Endothelial cell of umbilical vein (primary cell): ENCODE results near the gene SH3PXD2A. TPM values are rescaled to one million over a fixed set of nuclear protein-coding genes. Genes with fewer than 3 reads are reported as not detected.

Source experiments
- BruUV-seq: library from RNA; stranded (reverse); fragments of 400-500 nt; replicated peaks from 2 replicates; lab custom pipeline; 2021; lab: Mats Ljungman, UMichigan
- CTCF ChIA-PET: fragments of 300-600, 350-600 bp; sonication (Branson Sonifier 250); formaldehyde crosslinking; loops from one replicate; lab custom pipeline; 2021; ENCODE audit warnings: antibody characterized with exemption, inconsistent platforms; lab: Charles Lee
- POLR2A ChIA-PET: fragments of 300-600, 350-600 bp; sonication (Branson Sonifier 250); formaldehyde crosslinking; loops from one replicate; lab custom pipeline; 2021; ENCODE audit warnings: antibody characterized with exemption, inconsistent platforms; lab: Charles Lee
- DNase-seq: peaks from one replicate; pipeline ENCODE4 v3.0.0-alpha.2; 2011; ENCODE audit warnings: low read depth, low spot score
- FAIRE-seq: peaks from 2 replicates; lab custom pipeline; 2011; peaks lifted over from hg19 to GRCh38; lab: Jason Lieb, UNC
- H2AFZ ChIP-seq: 2 replicates; pipeline ENCODE4 v1.6.0; 2012; ENCODE audit warnings: low read depth, low read length, control low read depth, inconsistent platforms
- H3K27ac ChIP-seq: 2 replicates; pipeline ENCODE4 v1.5.1; 2011; ENCODE audit warnings: low read depth, mild to moderate bottlenecking, control low read depth, low read length, moderate library complexity; ENCODE audit not compliant: insufficient read depth
- H3K27me3 ChIP-seq, 2 experiments: 2 replicates each; pipeline versions ENCODE4 v1.6.0 to v1.6.1; 2011; ENCODE audit warnings: low read length in 2 of 2, mixed read lengths in 1 of 2; ENCODE audit not compliant: control insufficient read depth in 2 of 2, insufficient read depth in 2 of 2
- H3K36me3 ChIP-seq, 2 experiments: 2 replicates in 1 of 2; 3 replicates in 1 of 2; pipeline ENCODE4 v1.5.1; 2011; ENCODE audit warnings: low read length in 2 of 2, mild to moderate bottlenecking in 1 of 2, moderate library complexity in 1 of 2; ENCODE audit not compliant: control insufficient read depth in 2 of 2, insufficient read depth in 2 of 2; ENCODE audit errors: extremely low read depth in 1 of 2
- H3K4me1 ChIP-seq: 3 replicates; pipeline ENCODE4 v1.5.1; 2011; ENCODE audit warnings: mild to moderate bottlenecking, low read length; ENCODE audit not compliant: control insufficient read depth, insufficient read depth; ENCODE audit errors: extremely low read depth
- H3K4me2 ChIP-seq: 2 replicates; pipeline ENCODE4 v1.6.1; 2011; ENCODE audit warnings: low read length, control low read depth, mixed read lengths; ENCODE audit not compliant: insufficient read depth
- H3K4me3 ChIP-seq, 3 experiments: fragments of 200-600 bp in 1 of 3; sonication (generic), shearing (Covaris generic) in 1 of 3; replicated peaks in 1 of 3; 2 replicates each; pipeline ENCODE4 v1.5.1; 2011 to 2016; ENCODE audit warnings: control low read depth in 3 of 3, low read length in 3 of 3, mild to moderate bottlenecking in 2 of 3, inconsistent platforms in 1 of 3, low read depth in 1 of 3, moderate library complexity in 1 of 3; ENCODE audit not compliant: insufficient read depth in 1 of 3
- H3K79me2 ChIP-seq: 2 replicates; pipeline ENCODE4 v1.6.0; 2012; ENCODE audit warnings: low read length, inconsistent platforms; ENCODE audit not compliant: control insufficient read depth, insufficient read depth
- H3K9ac ChIP-seq: replicated peaks from 2 replicates; pipeline ENCODE3; 2011; ENCODE audit warnings: low read length, control low read depth; ENCODE audit not compliant: insufficient read depth; ENCODE audit errors: extremely low read depth
- H3K9me1 ChIP-seq: replicated peaks from 3 replicates; pipeline ENCODE4 v1.6.0; 2011; ENCODE audit warnings: mild to moderate bottlenecking, low read length; ENCODE audit not compliant: control insufficient read depth, insufficient read depth; ENCODE audit errors: extremely low read depth
- H3K9me3 ChIP-seq: replicated peaks from 2 replicates; pipeline ENCODE4 v1.5.1; 2012; ENCODE audit warnings: low read length, inconsistent platforms; ENCODE audit not compliant: control insufficient read depth, insufficient read depth
- H4K20me1 ChIP-seq: replicated peaks from 2 replicates; pipeline ENCODE3; 2011; ENCODE audit warnings: mild to moderate bottlenecking, low read length; ENCODE audit not compliant: control insufficient read depth, insufficient read depth; ENCODE audit errors: extremely low read depth
- EZH2 ChIP-seq: IDR thresholded peaks from 2 replicates; pipeline ENCODE4 v1.6.1; 2012; ENCODE audit warnings: borderline replicate concordance, low read depth, mild to moderate bottlenecking, moderate library complexity, low read length, inconsistent platforms; ENCODE audit not compliant: severe bottlenecking
- GATA2 ChIP-seq: IDR thresholded peaks from 2 replicates; pipeline ENCODE4 v1.7.0; 2011; ENCODE audit warnings: low read depth, mild to moderate bottlenecking, moderate library complexity, mixed read lengths, low read length; ENCODE audit not compliant: insufficient read length, insufficient read depth
- JUN ChIP-seq: IDR thresholded peaks from 2 replicates; pipeline ENCODE4 v1.6.1; 2011; ENCODE audit warnings: borderline replicate concordance, low read depth; ENCODE audit not compliant: insufficient read length, insufficient read depth
- dilution Hi-C: fragments of 300-500 bp; cut with MboI; formaldehyde crosslinking; loops from one replicate; pipeline ENCODE4 v1.15.0; 2019; ENCODE audit warnings: low sequenced_read_pairs; ENCODE audit not compliant: extremely low pct_ligation_motif_present
- intact Hi-C: fragments of 100-400 bp; cut with micrococcal nuclease; formaldehyde crosslinking; loops from one replicate; pipeline ENCODE4 v1.10.0; 2022
- polyA plus RNA-seq, 4 experiments: library from polyadenylated mRNA; depleted of rRNA in 3 of 4; stranded (reverse) in 3 of 4; unstranded in 1 of 4; fragments of >200 nt; gene quantifications; 2 replicates each; pipeline versions ENCODE4 v1.2.1 to v1.2.3, GENCODE V29; 2011 to 2012; ENCODE audit warnings: missing spikeins in 1 of 4
- total RNA-seq: library from RNA; stranded (reverse); gene quantifications from 2 replicates; pipeline ENCODE4 v1.2.3, GENCODE V29; 2021

SH3PXD2A gene
- total and polyA plus RNA-seq, 2 donors (not counting 3 experiments of a cell fraction or from before 2014, with no cell fraction given) = 1.4 to 5.1 TPM

DNA sequence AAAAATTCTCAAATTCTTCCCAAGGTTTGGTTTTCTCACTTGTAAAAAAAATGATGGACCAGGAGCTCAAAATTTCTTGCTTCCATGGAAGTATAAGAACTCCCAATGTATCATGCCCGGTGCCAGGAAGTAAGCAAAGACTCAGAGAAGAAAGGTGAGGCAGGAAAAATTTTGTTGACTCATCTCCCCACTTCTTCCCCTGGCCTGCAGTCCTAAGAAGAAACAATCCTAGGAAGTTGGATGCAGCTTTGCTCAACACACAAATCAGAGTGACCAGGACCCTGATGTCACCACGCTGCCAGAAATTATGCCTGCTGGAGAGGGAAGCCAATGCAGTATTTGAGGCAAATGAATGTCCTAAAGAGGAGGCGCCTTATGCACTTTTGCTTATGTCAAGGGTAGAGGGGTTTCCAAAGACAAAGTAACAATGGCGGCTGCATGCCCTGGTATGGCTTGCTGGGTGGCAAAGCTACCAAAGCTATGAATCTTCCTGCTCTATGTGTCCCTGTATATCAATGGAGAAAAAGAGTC lies 198.2 kb downstream of the SH3PXD2A start:
- DNase-seq (no peak), FAIRE-seq (no peak)
- POLR2A ChIA-PET = interaction anchor here (0.8 kb wide), 1 partner anchor 38 kb away, joined by 4 read pairs; no protein-coding TSS in a partner anchor
- Histone ChIP-seq H3K4me1 (no peaks in the 10 kb centered on the region), H3K79me2 (no peaks in the 10 kb centered on the region), H2AFZ (no peak overlapping the region), H3K9ac (no peak overlapping the region), H3K36me3 (no peaks in the 10 kb centered on the region), H3K4me2 (no peak overlapping the region), H3K9me3 (no peaks in the 10 kb centered on the region), H4K20me1 (no peaks in the 10 kb centered on the region), H3K27me3 (no peaks in the 10 kb centered on the region), H3K4me3 (no peak overlapping the region), H3K9me1 (no peaks in the 10 kb centered on the region), H3K27ac (no peak overlapping the region)
- CTCF ChIA-PET = interaction anchor here (1.0 to 1.7 kb wide), 4 partner anchors 9 to 59 kb away, joined by 3 to 5 read pairs (median 4); no protein-coding TSS in a partner anchor
- no TSS peak for BruUV-seq
- dilution Hi-C loops = no loop called here
- TF ChIP-seq JUN (no peak), GATA2 (no peak)
- intact Hi-C loops = no loop called here

DNA sequence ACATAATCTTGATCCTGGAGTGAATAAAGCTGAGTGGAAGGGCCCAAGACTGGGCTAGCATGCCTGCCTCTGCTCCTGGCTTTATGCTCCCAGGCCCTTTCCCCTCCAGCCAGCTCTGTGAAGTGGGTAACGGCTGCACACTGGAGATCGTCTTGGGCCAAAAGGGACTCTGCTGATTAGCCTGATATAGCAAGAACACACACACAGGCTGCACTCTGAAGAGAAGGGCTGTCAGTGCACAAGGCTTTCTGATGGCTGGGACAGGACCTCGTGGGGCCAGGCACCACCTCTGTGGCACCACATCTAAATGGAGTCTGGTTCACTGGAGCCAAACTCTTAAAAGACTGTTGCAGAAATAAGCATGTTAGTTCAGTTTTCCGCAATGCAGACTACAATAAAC lies 200.5 kb downstream of the SH3PXD2A start:
- CTCF ChIA-PET = no interaction called here
- Histone ChIP-seq H3K79me2 (no peaks in the 10 kb centered on the region), H3K9me3 (no peaks in the 10 kb centered on the region), H3K4me2 (no peak overlapping the region), H3K27me3 (no peaks in the 10 kb centered on the region), H2AFZ (no peak overlapping the region), H3K36me3 (no peaks in the 10 kb centered on the region), H3K9me1 (no peaks in the 10 kb centered on the region), H3K27ac (no peak overlapping the region), H3K4me1 (no peaks in the 10 kb centered on the region), H3K9ac (no peak overlapping the region), H4K20me1 (no peaks in the 10 kb centered on the region), H3K4me3 (no peak overlapping the region)
- dilution Hi-C loops (no loop called here), intact Hi-C loops (no loop called here)
- TF ChIP-seq EZH2 = no peak
- no TSS peak for BruUV-seq
- FAIRE-seq (no peak), DNase-seq (no peak)
- POLR2A ChIA-PET = no interaction called here
